ENCODE data around the gene WDFY4.

GRCh38 chr10:48697821-48698764 is 13.4 kb downstream of the WDFY4 start:
- TF ChIP-seq MXI1 (IDR thresholded peaks at IDR 0.05; ENCODE audit: low read depth, low read length) (no peak), FOXM1 (IDR thresholded peaks at IDR 0.05; ENCODE audit: low read depth) (no peak), ELF1 (IDR thresholded peaks at IDR 0.05) (no peak), EP300 (IDR thresholded peaks at IDR 0.05; ENCODE audit: borderline replicate concordance in 1 of 2, low read depth in 1 of 2, low read length in 1 of 2) (no peak), POLR2AphosphoS5 (IDR thresholded peaks at IDR 0.05; ENCODE audit: low read depth, low read length) (no peak), YY1 (IDR thresholded peaks at IDR 0.05; ENCODE audit: low read depth) (no peak), TEAD4 (IDR thresholded peaks at IDR 0.05; ENCODE audit: borderline replicate concordance, insufficient read depth) (no peak), EZH2phosphoT487 (IDR thresholded peaks at IDR 0.05; ENCODE audit: borderline replicate concordance, low read depth) (no peak), ZBTB33 (IDR thresholded peaks at IDR 0.05; ENCODE audit: borderline replicate concordance, low read depth) (no peak)
- TF ChIP-seq, protein P1, sequence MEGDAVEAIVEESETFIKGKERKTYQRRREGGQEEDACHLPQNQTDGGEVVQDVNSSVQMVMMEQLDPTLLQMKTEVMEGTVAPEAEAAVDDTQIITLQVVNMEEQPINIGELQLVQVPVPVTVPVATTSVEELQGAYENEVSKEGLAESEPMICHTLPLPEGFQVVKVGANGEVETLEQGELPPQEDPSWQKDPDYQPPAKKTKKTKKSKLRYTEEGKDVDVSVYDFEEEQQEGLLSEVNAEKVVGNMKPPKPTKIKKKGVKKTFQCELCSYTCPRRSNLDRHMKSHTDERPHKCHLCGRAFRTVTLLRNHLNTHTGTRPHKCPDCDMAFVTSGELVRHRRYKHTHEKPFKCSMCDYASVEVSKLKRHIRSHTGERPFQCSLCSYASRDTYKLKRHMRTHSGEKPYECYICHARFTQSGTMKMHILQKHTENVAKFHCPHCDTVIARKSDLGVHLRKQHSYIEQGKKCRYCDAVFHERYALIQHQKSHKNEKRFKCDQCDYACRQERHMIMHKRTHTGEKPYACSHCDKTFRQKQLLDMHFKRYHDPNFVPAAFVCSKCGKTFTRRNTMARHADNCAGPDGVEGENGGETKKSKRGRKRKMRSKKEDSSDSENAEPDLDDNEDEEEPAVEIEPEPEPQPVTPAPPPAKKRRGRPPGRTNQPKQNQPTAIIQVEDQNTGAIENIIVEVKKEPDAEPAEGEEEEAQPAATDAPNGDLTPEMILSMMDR (IDR thresholded peaks at IDR 0.05), result no peak
- TF ChIP-seq, protein P2, sequence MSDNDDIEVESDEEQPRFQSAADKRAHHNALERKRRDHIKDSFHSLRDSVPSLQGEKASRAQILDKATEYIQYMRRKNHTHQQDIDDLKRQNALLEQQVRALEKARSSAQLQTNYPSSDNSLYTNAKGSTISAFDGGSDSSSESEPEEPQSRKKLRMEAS (IDR thresholded peaks at IDR 0.05; ENCODE audit: low read depth), result no peak
